ENCODE data around the gene LDLRAD4.

Gene LDLRAD4

GRCh38 chr18:13269521-13270011 is 51.0 kb downstream of the LDLRAD4 start:
- Histone ChIP-seq H3K4me3 (ENCODE audit: low read depth, low read length) (no peak overlapping the region), H3K27ac (no peak overlapping the region), H3K9me3 (ENCODE audit: severe bottlenecking) (no peaks in the 10 kb centered on the region), H3K36me3 (no peaks in the 10 kb centered on the region), H3K27me3 (ENCODE audit: insufficient read depth, low read depth, severe bottlenecking) (no peaks in the 10 kb centered on the region)
- no peak for DNase-seq
- no peak for TF ChIP-seq CTCF (IDR thresholded peaks at IDR 0.05; ENCODE audit: low read depth, low read length)

GRCh38 chr18:13270279-13270855 is 51.8 kb downstream of the LDLRAD4 start:
- Histone ChIP-seq H3K27me3 (ENCODE audit: insufficient read depth, low read depth, severe bottlenecking) (no peaks in the 10 kb centered on the region), H3K36me3 (no peaks in the 10 kb centered on the region), H3K4me3 (ENCODE audit: low read depth, low read length) (no peak overlapping the region), H3K9me3 (ENCODE audit: severe bottlenecking) (no peaks in the 10 kb centered on the region), H3K27ac (no peak overlapping the region)
- no peak for TF ChIP-seq CTCF (IDR thresholded peaks at IDR 0.05; ENCODE audit: low read depth, low read length)
- DNase-seq = no peak

- no peaks in the 10 kb centered on the region for H3K36me3 ChIP-seq
- no peak for TF ChIP-seq CTCF (IDR thresholded peaks at IDR 0.05; ENCODE audit: low read depth, low read length)
- no peak overlapping the region for H3K4me3 ChIP-seq (ENCODE audit: low read depth, low read length)
- H3K27ac ChIP-seq = no peak overlapping the region
- H3K9me3 ChIP-seq (ENCODE audit: severe bottlenecking) = no peaks in the 10 kb centered on the region
- DNase-seq = no peak
- H3K27me3 ChIP-seq (ENCODE audit: insufficient read depth, low read depth, severe bottlenecking) = no peaks in the 10 kb centered on the region
These were observed 52.8 kb downstream of the LDLRAD4 start for GRCh38 chr18:13271302-13271911.

- no peak for TF ChIP-seq CTCF (IDR thresholded peaks at IDR 0.05; ENCODE audit: low read depth, low read length)
- Histone ChIP-seq H3K4me3 (ENCODE audit: low read depth, low read length) (no peak overlapping the region), H3K27ac (no peak overlapping the region), H3K9me3 (ENCODE audit: severe bottlenecking) (no peaks in the 10 kb centered on the region), H3K36me3 (no peaks in the 10 kb centered on the region), H3K27me3 (ENCODE audit: insufficient read depth, low read depth, severe bottlenecking) (no peaks in the 10 kb centered on the region)
- DNase-seq = no peak
These were observed 53.9 kb downstream of the LDLRAD4 start for GRCh38 chr18:13272416-13272815.

- Histone ChIP-seq H3K27ac (no peak overlapping the region), H3K36me3 (no peaks in the 10 kb centered on the region), H3K9me3 (ENCODE audit: severe bottlenecking) (no peaks in the 10 kb centered on the region), H3K27me3 (ENCODE audit: insufficient read depth, low read depth, severe bottlenecking) (no peaks in the 10 kb centered on the region), H3K4me3 (ENCODE audit: low read depth, low read length) (no peak overlapping the region)
- TF ChIP-seq CTCF (IDR thresholded peaks at IDR 0.05; ENCODE audit: low read depth, low read length) = no peak
- DNase-seq = no peak
These were observed 55.2 kb downstream of the LDLRAD4 start for GRCh38 chr18:13273800-13274199.

- H3K4me3 ChIP-seq (ENCODE audit: low read depth, low read length) = no peak overlapping the region
- TF ChIP-seq CTCF (IDR thresholded peaks at IDR 0.05; ENCODE audit: low read depth, low read length) = no peak
These were observed 56.5 kb downstream of the LDLRAD4 start for GRCh38 chr18:13275075-13275474.

More at GRCh38 chr18:13275075-13275474, 56.5 kb downstream of the LDLRAD4 start:
- H3K9me3 ChIP-seq (ENCODE audit: severe bottlenecking) = no peaks in the 10 kb centered on the region
- H3K27ac ChIP-seq = no peak overlapping the region
- no peak for DNase-seq
- H3K27me3 ChIP-seq (ENCODE audit: insufficient read depth, low read depth, severe bottlenecking) = no peaks in the 10 kb centered on the region
- H3K36me3 ChIP-seq = no peaks in the 10 kb centered on the region

Data from WERI-Rb-1 (cell line).